A549 (cell line): Measurements from ENCODE around the gene RAB27A. TPM values are rescaled to one million over a fixed set of nuclear protein-coding genes. Genes with fewer than 3 reads are reported as not detected.

ENCODE experiments used
- ATAC-seq, 2 experiments: fragments of 200-7000 bp in 1 of 2; fragments of >200 bp in 1 of 2; cut with Nextera tagmentation in 1 of 2; cut with Tn5 transposase in 1 of 2; 3 replicates each; pipeline versions ENCODE4 v1.8.0 to v1.9.1; 2018 to 2020; ENCODE audit warnings: mild to moderate bottlenecking in 1 of 2, moderate library complexity in 1 of 2
- CTCF ChIA-PET: fragments of 300-600 bp; sonication (Branson Sonifier 250); formaldehyde crosslinking; extraction: SDS; loops from one replicate; lab custom pipeline; 2021; ENCODE audit warnings: antibody characterized with exemption, inconsistent platforms; lab: Yijun Ruan, JAX
- POLR2A ChIA-PET: fragments of 350-600 bp; formaldehyde crosslinking; extraction: SDS; loops from one replicate; lab custom pipeline; 2021; ENCODE audit warnings: antibody characterized with exemption, inconsistent platforms; lab: Yijun Ruan, JAX
- DNase-seq, 2 experiments: peaks; one replicate each; pipeline versions ENCODE4 v3.0.0 to v3.0.0-alpha.2; 2011 to 2016; ENCODE audit warnings: low read depth in 1 of 2, low spot score in 1 of 2
- FAIRE-seq: peaks from 2 replicates; lab custom pipeline; 2011; peaks lifted over from hg19 to GRCh38; lab: Jason Lieb, UNC
- H3K27ac ChIP-seq, 2 experiments: fragments of >200 bp; sonication (Bioruptor Twin); formaldehyde crosslinking; 3 replicates each; pipeline ENCODE4 v1.5.1; 2016 to 2017
- H3K4me1 ChIP-seq: fragments of >200 bp; sonication (Bioruptor Twin); formaldehyde crosslinking; 3 replicates; pipeline ENCODE4 v1.6.1; 2016
- H3K4me2 ChIP-seq: fragments of >200 bp; sonication (Bioruptor Twin); formaldehyde crosslinking; 3 replicates; pipeline ENCODE4 v1.6.1; 2016
- H3K4me3 ChIP-seq: fragments of >200 bp; sonication (Bioruptor Twin); formaldehyde crosslinking; 3 replicates; pipeline ENCODE4 v1.5.1; 2016
- H3K9me3 ChIP-seq: fragments of >200 bp; sonication (Bioruptor Twin); formaldehyde crosslinking; 3 replicates; pipeline ENCODE4 v1.6.1; 2016
- ATOH8 ChIP-seq: fragments of 250-450 bp; sonication (Bioruptor Pico); IDR thresholded peaks from 2 replicates; pipeline ENCODE4 v1.5.0; 2020; ENCODE audit warnings: low read depth, mild to moderate bottlenecking, moderate library complexity
- BHLHE40 ChIP-seq: IDR thresholded peaks from 2 replicates; pipeline ENCODE4 v1.6.1; 2012; ENCODE audit warnings: low read depth, low read length, inconsistent platforms
- CBX8 ChIP-seq: fragments of 200-600 bp; sonication (generic); IDR thresholded peaks from 2 replicates; pipeline ENCODE4 v1.6.1; 2016
- CEBPB ChIP-seq, 2 experiments: fragments of >200 bp in 1 of 2; sonication (Bioruptor Twin) in 1 of 2; formaldehyde crosslinking in 1 of 2; IDR thresholded peaks; 2 replicates each; pipeline ENCODE4 v1.6.1; 2012 to 2016
- EHMT2 ChIP-seq: fragments of 200-600 bp; sonication (generic); IDR thresholded peaks from 2 replicates; pipeline ENCODE4 v1.6.1; 2016; ENCODE audit warnings: antibody characterized with exemption, low read depth, mild to moderate bottlenecking, moderate library complexity
- EP300 ChIP-seq, 2 experiments: fragments of >200 bp; sonication (Bioruptor Twin); formaldehyde crosslinking; IDR thresholded peaks; 2 replicates in 1 of 2; 3 replicates in 1 of 2; pipeline ENCODE4 v1.6.1; 2016 to 2017
- GATA3 ChIP-seq: IDR thresholded peaks from 2 replicates; pipeline ENCODE4 v1.6.1; 2012; ENCODE audit warnings: borderline replicate concordance
- HDAC2 ChIP-seq: fragments of 200-600 bp; sonication (generic); IDR thresholded peaks from 2 replicates; pipeline ENCODE4 v1.6.1; 2016
- HES2 ChIP-seq: fragments of >200 bp; sonication (Bioruptor Twin); formaldehyde crosslinking; IDR thresholded peaks from 2 replicates; pipeline ENCODE4 v1.6.1; 2016
- HOXA7 ChIP-seq: fragments of 250-450 bp; sonication (Bioruptor Pico); IDR thresholded peaks from 2 replicates; pipeline ENCODE4 v1.5.0; 2020; ENCODE audit warnings: mild to moderate bottlenecking, moderate library complexity
- JUNB ChIP-seq: fragments of >200 bp; sonication (Bioruptor Twin); formaldehyde crosslinking; IDR thresholded peaks from 2 replicates; pipeline ENCODE4 v1.6.1; 2016
- KDM1A ChIP-seq: fragments of 200-600 bp; sonication (generic); IDR thresholded peaks from 2 replicates; pipeline ENCODE4 v1.6.1; 2016; ENCODE audit warnings: low read depth, mild to moderate bottlenecking
- MAFK ChIP-seq: fragments of 450-650 bp; IDR thresholded peaks from 2 replicates; pipeline ENCODE4 v1.6.1; 2014; ENCODE audit not compliant: partially characterized antibody
- MAX ChIP-seq: IDR thresholded peaks from 2 replicates; pipeline ENCODE4 v1.6.1; 2012
- MYC ChIP-seq: IDR thresholded peaks from 2 replicates; pipeline ENCODE4 v1.6.1; 2012; ENCODE audit warnings: mild to moderate bottlenecking, inconsistent platforms, low read length, improper control_type of control experiment, borderline replicate concordance
- NFE2L2 ChIP-seq: fragments of 150-350 bp; conservative IDR thresholded peaks from 2 replicates; pipeline ENCODE4 v1.6.1; 2014; ENCODE audit warnings: low read length
- NPAS2 ChIP-seq: fragments of 250-450 bp; sonication (Bioruptor Pico); IDR thresholded peaks from 2 replicates; pipeline ENCODE4 v1.8.0; 2022; ENCODE audit warnings: mild to moderate bottlenecking, moderate library complexity, borderline replicate concordance
- POLR2A ChIP-seq: IDR thresholded peaks from 2 replicates; pipeline ENCODE4 v1.6.1; 2012; ENCODE audit warnings: mild to moderate bottlenecking, low read length
- RCOR1 ChIP-seq: fragments of 150-350 bp; IDR thresholded peaks from 2 replicates; pipeline ENCODE4 v1.6.1; 2014; ENCODE audit warnings: antibody characterized with exemption, low read length, low read depth
- TP53 ChIP-seq: fragments of 250-450 bp; sonication (Bioruptor Pico); IDR thresholded peaks from 2 replicates; pipeline ENCODE4 v1.5.0; 2021; ENCODE audit warnings: mild to moderate bottlenecking, moderate library complexity
- ZC3H11A ChIP-seq: fragments of 450-650 bp; IDR thresholded peaks from 2 replicates; pipeline ENCODE4 v1.6.1; 2014; ENCODE audit warnings: antibody characterized with exemption, mild to moderate bottlenecking
- ZSCAN20 ChIP-seq: fragments of 250-450 bp; sonication (Bioruptor Pico); IDR thresholded peaks from 2 replicates; pipeline ENCODE4 v1.8.0; 2022; ENCODE audit warnings: mild to moderate bottlenecking, moderate library complexity
- WGBS: methylation state at CpG from one replicate; pipeline ENCODE4 v1.1.6; 2017; ENCODE audit errors: missing lambda C conversion rate; 5-methylcytosine and 5-hydroxymethylcytosine counted together
- polyA plus RNA-seq, 4 experiments: library from polyadenylated mRNA; depleted of rRNA in 3 of 4; stranded (reverse); fragments of >200 nt; fragmentation: RNase III in 1 of 4; extraction: RNeasy Plus Mini Kit Qiagen cat#74134 plus additional on column Dnase treatment in 1 of 4; gene quantifications; 2 replicates in 3 of 4; 3 replicates in 1 of 4; pipeline ENCODE4 v1.2.3, GENCODE V29; 2011 to 2017
- TF ChIP-seq, protein P1 (sequence below): fragments of 150-350 bp; IDR thresholded peaks from 2 replicates; pipeline ENCODE4 v1.6.1; 2014; ENCODE audit warnings: low read depth, mild to moderate bottlenecking, low read length
- TF ChIP-seq, protein P2 (sequence below): IDR thresholded peaks from 2 replicates; pipeline ENCODE4 v1.6.1; 2012; ENCODE audit warnings: low read depth, borderline replicate concordance
- TF ChIP-seq, protein P3 (sequence below): fragments of 250-450 bp; sonication (Bioruptor Pico); IDR thresholded peaks from 2 replicates; pipeline ENCODE4 v1.5.0; 2021; ENCODE audit warnings: mild to moderate bottlenecking, moderate library complexity, borderline replicate concordance
- TF ChIP-seq, protein P4 (sequence below): fragments of 450-650 bp; IDR thresholded peaks from 2 replicates; pipeline ENCODE4 v1.6.1; 2014; ENCODE audit warnings: antibody characterized with exemption

Gene RAB27A
- polyA plus RNA-seq, 2 of the 4 experiments (the other 2 are of a cell fraction): 8.1 to 17.0 TPM

DNA sequence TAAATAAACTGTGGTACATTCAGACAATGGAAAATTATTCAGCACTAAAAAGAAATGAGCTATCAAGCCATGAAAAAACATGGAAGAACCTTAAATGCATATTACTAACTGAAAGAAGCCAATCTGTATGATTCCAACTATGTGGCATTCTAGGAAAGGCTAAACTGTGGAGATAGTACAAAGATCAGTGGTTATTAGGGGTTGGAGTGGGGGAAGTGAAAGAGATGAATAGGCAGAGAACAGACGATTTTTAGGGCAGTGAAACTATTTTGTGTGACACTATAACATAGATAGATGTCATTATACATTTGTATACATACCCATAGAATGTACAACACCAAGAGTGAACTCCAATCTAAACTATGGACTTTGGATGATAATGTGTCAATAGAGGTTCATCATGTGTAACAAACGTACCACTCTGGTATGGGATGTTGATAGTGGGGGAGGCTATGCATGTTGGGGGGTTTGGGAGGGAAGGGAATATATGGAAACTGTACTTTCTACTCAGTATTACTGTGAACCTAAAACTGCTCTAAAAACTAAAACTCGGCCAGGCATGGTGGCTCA is 29.0 kb downstream of the RAB27A start:
- no peaks in the 10 kb centered on the region for H3K4me1 ChIP-seq
- no peak for ATAC-seq
- 28% methylated on average over 3 of the region's 3 CpGs for WGBS
- CTCF ChIA-PET: interaction anchor here (1.0 to 1.2 kb wide), 2 partner anchors 12 to 42 kb away, joined by 3 read pairs; no protein-coding TSS in a partner anchor
- POLR2A ChIA-PET: no interaction called here
- no peak overlapping the region for H3K4me3 ChIP-seq
- TF ChIP-seq BHLHE40 (no peak), MAX (no peak), NFE2L2 (no peak), POLR2A (no peak), CBX8 (no peak), KDM1A (no peak)
- FAIRE-seq: no peak
- no peak overlapping the region for H3K27ac ChIP-seq
- no peaks in the 10 kb centered on the region for H3K9me3 ChIP-seq
- no peak overlapping the region for H3K4me2 ChIP-seq
- no peak for DNase-seq

GRCh38 chr15:55257938-55258337 is 31.7 kb downstream of the RAB27A start:
- no peaks in the 10 kb centered on the region for H3K9me3 ChIP-seq
- 96% methylated on average over 5 of the region's 5 CpGs for WGBS
- no peak overlapping the region for H3K4me2 ChIP-seq
- peaks cover 6% of the 10 kb centered on the region; the same call in 1 of the 3 replicates for H3K4me1 ChIP-seq
- no peak for TF ChIP-seq EHMT2
- TF ChIP-seq MAX: no peak
- no peak for TF ChIP-seq EP300 (IDR thresholded peaks at IDR 0.05)
- no peak for TF ChIP-seq CEBPB (IDR thresholded peaks at IDR 0.05)
- TF ChIP-seq MAFK: no peak
- no peak for TF ChIP-seq JUNB
- TF ChIP-seq GATA3: no peak
- TF ChIP-seq TP53 (CRISPR knock-in tag): no peak
- no peak for TF ChIP-seq NPAS2 (CRISPR knock-in tag)
- no peak for TF ChIP-seq HDAC2
- DNase-seq (no peak), ATAC-seq (no peak), FAIRE-seq (no peak)
- no peak overlapping the region for H3K27ac ChIP-seq
- no peak overlapping the region for H3K4me3 ChIP-seq
- POLR2A ChIA-PET: interaction anchor here (0.7 to 1.5 kb wide), 2 partner anchors 37 to 118 kb away, joined by 3 to 4 read pairs; no protein-coding TSS in a partner anchor
- CTCF ChIA-PET: interaction anchor here (1.2 kb wide), 1 partner anchor 89 kb away, joined by 3 read pairs; no protein-coding TSS in a partner anchor

DNA sequence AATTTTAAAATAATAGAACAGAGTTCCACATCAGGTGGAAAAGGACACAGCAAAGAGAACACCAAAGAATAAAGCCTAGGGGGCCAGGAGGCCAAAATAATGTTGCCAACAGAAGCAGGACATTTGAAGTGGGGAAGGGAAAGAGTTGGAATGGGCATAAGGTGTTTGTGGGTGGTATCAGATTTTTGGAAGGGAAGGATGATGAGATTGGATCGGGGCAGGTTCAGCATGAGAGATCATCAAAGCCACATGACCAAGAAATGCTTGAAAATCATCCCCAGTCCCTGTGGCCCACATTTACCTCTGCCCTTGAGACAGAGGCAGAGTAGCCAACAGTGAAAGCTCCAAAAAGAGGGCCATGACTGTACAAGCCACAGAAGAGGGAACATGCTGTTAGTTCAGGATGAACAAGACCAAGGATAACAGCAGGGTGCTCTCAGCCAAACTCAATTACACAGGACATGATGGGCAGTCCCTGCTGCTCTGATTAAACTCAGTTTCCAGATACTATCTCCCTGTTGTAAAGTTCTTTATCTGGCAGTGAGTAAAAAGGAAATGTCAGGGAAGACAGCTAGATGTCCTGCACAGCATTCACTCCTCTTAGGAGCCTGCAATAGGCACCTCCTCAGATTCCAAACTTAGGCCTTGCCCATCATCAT is 32.5 kb downstream of the RAB27A start:
- Histone ChIP-seq H3K27ac (no peak overlapping the region), H3K4me1 (peaks cover 6% of the 10 kb centered on the region; the same call in 1 of the 3 replicates), H3K9me3 (no peaks in the 10 kb centered on the region), H3K4me2 (no peak overlapping the region), H3K4me3 (no peak overlapping the region)
- peak in 1 of 2 experiments; percentile 54; a peak in 1 of 6 replicates for ATAC-seq
- ChIA-PET POLR2A (interaction anchor here (1.5 kb wide), 1 partner anchor 36 kb away, joined by 3 read pairs; no protein-coding TSS in a partner anchor), CTCF (interaction anchor here (1.2 kb wide), 1 partner anchor 90 kb away, joined by 3 read pairs; no protein-coding TSS in a partner anchor)
- WGBS: 90% methylated on average over 1 of the region's 1 CpG
- no peak for DNase-seq
- FAIRE-seq: no peak
- TF ChIP-seq HOXA7 (CRISPR knock-in tag): no peak
- TF ChIP-seq POLR2A: no peak
- TF ChIP-seq RCOR1: no peak
- TF ChIP-seq MAX: no peak
- TF ChIP-seq, protein P1, sequence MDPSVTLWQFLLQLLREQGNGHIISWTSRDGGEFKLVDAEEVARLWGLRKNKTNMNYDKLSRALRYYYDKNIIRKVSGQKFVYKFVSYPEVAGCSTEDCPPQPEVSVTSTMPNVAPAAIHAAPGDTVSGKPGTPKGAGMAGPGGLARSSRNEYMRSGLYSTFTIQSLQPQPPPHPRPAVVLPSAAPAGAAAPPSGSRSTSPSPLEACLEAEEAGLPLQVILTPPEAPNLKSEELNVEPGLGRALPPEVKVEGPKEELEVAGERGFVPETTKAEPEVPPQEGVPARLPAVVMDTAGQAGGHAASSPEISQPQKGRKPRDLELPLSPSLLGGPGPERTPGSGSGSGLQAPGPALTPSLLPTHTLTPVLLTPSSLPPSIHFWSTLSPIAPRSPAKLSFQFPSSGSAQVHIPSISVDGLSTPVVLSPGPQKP: no peak
- no peak for TF ChIP-seq ZC3H11A
- TF ChIP-seq MYC: no peak
- no peak for TF ChIP-seq GATA3
- no peak for TF ChIP-seq ATOH8 (CRISPR knock-in tag)
- TF ChIP-seq, protein P2, sequence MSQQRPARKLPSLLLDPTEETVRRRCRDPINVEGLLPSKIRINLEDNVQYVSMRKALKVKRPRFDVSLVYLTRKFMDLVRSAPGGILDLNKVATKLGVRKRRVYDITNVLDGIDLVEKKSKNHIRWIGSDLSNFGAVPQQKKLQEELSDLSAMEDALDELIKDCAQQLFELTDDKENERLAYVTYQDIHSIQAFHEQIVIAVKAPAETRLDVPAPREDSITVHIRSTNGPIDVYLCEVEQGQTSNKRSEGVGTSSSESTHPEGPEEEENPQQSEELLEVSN: no peak
- TF ChIP-seq ZSCAN20: no peak
- no peak for TF ChIP-seq HES2
- TF ChIP-seq, protein P3, sequence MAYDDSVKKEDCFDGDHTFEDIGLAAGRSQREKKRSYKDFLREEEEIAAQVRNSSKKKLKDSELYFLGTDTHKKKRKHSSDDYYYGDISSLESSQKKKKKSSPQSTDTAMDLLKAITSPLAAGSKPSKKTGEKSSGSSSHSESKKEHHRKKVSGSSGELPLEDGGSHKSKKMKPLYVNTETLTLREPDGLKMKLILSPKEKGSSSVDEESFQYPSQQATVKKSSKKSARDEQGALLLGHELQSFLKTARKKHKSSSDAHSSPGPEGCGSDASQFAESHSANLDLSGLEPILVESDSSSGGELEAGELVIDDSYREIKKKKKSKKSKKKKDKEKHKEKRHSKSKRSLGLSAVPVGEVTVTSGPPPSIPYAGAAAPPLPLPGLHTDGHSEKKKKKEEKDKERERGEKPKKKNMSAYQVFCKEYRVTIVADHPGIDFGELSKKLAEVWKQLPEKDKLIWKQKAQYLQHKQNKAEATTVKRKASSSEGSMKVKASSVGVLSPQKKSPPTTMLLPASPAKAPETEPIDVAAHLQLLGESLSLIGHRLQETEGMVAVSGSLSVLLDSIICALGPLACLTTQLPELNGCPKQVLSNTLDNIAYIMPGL: no peak
- TF ChIP-seq, protein P4, sequence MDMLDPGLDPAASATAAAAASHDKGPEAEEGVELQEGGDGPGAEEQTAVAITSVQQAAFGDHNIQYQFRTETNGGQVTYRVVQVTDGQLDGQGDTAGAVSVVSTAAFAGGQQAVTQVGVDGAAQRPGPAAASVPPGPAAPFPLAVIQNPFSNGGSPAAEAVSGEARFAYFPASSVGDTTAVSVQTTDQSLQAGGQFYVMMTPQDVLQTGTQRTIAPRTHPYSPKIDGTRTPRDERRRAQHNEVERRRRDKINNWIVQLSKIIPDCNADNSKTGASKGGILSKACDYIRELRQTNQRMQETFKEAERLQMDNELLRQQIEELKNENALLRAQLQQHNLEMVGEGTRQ: no peak
